NCI-H146 treated with DMSO at 0.1 percent for 48 hours (cell line): ENCODE data around the gene GPR37.

Experiments used
- DNase-seq: peaks from one replicate; lab custom pipeline; 2025; ENCODE audit not compliant: unreplicated experiment; lab: John Stamatoyannopoulos, UW

GPR37 gene

GRCh38 chr7:124765401-124766352 is at the start of gene GPR37:
Gene GPR37, minus strand, starts transcription at chr7:124765792. Its CDS starts 816 bp downstream, at chr7:124764976.
- DNase-seq: peak; percentile 2

GRCh38 chr7:124813994-124814798 is 48.6 kb upstream of the GPR37 start:
- no peak for DNase-seq

- DNase-seq: no peak
Observed at GRCh38 chr7:124812764-124813163, 47.2 kb upstream of the GPR37 start.

GRCh38 chr7:124811341-124811740 is 45.7 kb upstream of the GPR37 start:
- no peak for DNase-seq

- no peak for DNase-seq
Observed at GRCh38 chr7:124810605-124811004, 45.0 kb upstream of the GPR37 start.

- no peak for DNase-seq
Observed at GRCh38 chr7:124808206-124808605, 42.6 kb upstream of the GPR37 start.

GRCh38 chr7:124801330-124801895 is 35.8 kb upstream of the GPR37 start:
- no peak for DNase-seq

GRCh38 chr7:124800386-124800785 is 34.8 kb upstream of the GPR37 start:
- no peak for DNase-seq

GRCh38 chr7:124799448-124799847 is 33.9 kb upstream of the GPR37 start:
- DNase-seq: no peak

GRCh38 chr7:124796771-124797170 is 31.2 kb upstream of the GPR37 start:
- no peak for DNase-seq

GRCh38 chr7:124792696-124793095 is 27.1 kb upstream of the GPR37 start:
- no peak for DNase-seq

- DNase-seq: no peak
Observed at GRCh38 chr7:124792002-124792401, 26.4 kb upstream of the GPR37 start.

GRCh38 chr7:124791426-124791825 is 25.8 kb upstream of the GPR37 start:
- DNase-seq: no peak

- no peak for DNase-seq
Observed at GRCh38 chr7:124790645-124791044, 25.1 kb upstream of the GPR37 start.

- DNase-seq: no peak
Observed at GRCh38 chr7:124785994-124786393, 20.4 kb upstream of the GPR37 start.

- peak; percentile 12 for DNase-seq
Observed at GRCh38 chr7:124784879-124785818, 19.6 kb upstream of the GPR37 start.

- no peak for DNase-seq
Observed at GRCh38 chr7:124783271-124783670, 17.7 kb upstream of the GPR37 start.

- no peak for DNase-seq
Observed at GRCh38 chr7:124781907-124782734, 16.5 kb upstream of the GPR37 start.

- no peak for DNase-seq
Observed at GRCh38 chr7:124781418-124781817, 15.8 kb upstream of the GPR37 start.

- DNase-seq: no peak
Observed at GRCh38 chr7:124780608-124781007, 15.0 kb upstream of the GPR37 start.
